Tibial nerve (tissue), 4 donors: ENCODE data around the gene PDZD2. TPM values are rescaled to one million over a fixed set of nuclear protein-coding genes. Genes with fewer than 3 reads are reported as not detected.

Experiments
- DNase-seq, 2 donors: peaks; one replicate each; pipeline ENCODE4 v3.0.0-alpha.2; 2019; ENCODE audit warnings: low spot score in 2 of 2
- H3K27ac ChIP-seq, 4 donors: fragments of 200-600 bp; sonication (generic) in 3 of 4; one replicate each; pipeline ENCODE4 v1.5.1; 2017 to 2019; ENCODE audit warnings: mild to moderate bottlenecking in 1 of 4
- H3K27me3 ChIP-seq, 2 donors: fragments of 200-600 bp; sonication (generic) in 1 of 2; one replicate each; pipeline versions ENCODE4 v1.5.1 to v1.6.0; 2017 to 2019
- H3K36me3 ChIP-seq, 3 donors: fragments of 200-600 bp; sonication (generic); one replicate each; pipeline ENCODE4 v1.5.1; 2018 to 2019
- H3K4me1 ChIP-seq, 4 donors: fragments of 200-600 bp; sonication (generic) in 3 of 4; one replicate each; pipeline ENCODE4 v1.5.1; 2017 to 2019
- H3K4me3 ChIP-seq, 4 donors: fragments of 200-600 bp; sonication (generic) in 3 of 4; one replicate each; pipeline ENCODE4 v1.5.1; 2017 to 2019; ENCODE audit warnings: mild to moderate bottlenecking in 1 of 4, moderate library complexity in 1 of 4
- H3K9me3 ChIP-seq, 4 donors: fragments of 200-600 bp; sonication (generic) in 3 of 4; one replicate each; pipeline ENCODE4 v1.5.1; 2017 to 2019
- CTCF ChIP-seq, 5 experiments: fragments of 200-600 bp in 3 of 5; fragments of 450-650 bp in 2 of 5; sonication (generic) in 3 of 5; IDR thresholded peaks; one replicate each; pipeline ENCODE4 v1.5.1; 2016 to 2019; ENCODE audit warnings: antibody characterized with exemption in 5 of 5, mild to moderate bottlenecking in 3 of 5, moderate library complexity in 2 of 5
- EP300 ChIP-seq, 2 donors: sonication (generic); formaldehyde crosslinking; IDR thresholded peaks; one replicate each; pipeline ENCODE4 v1.6.1; 2017; ENCODE audit warnings: antibody characterized with exemption in 2 of 2, mild to moderate bottlenecking in 1 of 2
- POLR2A ChIP-seq, 2 donors: fragments of 450-650 bp; IDR thresholded peaks; one replicate each; pipeline ENCODE4 v1.6.1; 2017; ENCODE audit warnings: antibody characterized with exemption in 2 of 2, mild to moderate bottlenecking in 2 of 2, moderate library complexity in 2 of 2
- whole genome bisulfite sequencing, 2 donors: methylation state at CpG; one replicate each; pipeline ENCODE4 v1.1.5; 2018; 5-methylcytosine and 5-hydroxymethylcytosine counted together
- total RNA-seq, 4 donors: library from RNA; depleted of rRNA; stranded (reverse); fragments of >200 nt; gene quantifications; one replicate each; pipeline ENCODE4 v1.1.0, GENCODE V29; 2016

The PDZD2 gene
- total RNA-seq, 4 donors from 2014 or later, result 102 to 153 (median 117) TPM

- Histone ChIP-seq H3K27ac (no peak overlapping the region), H3K27me3 (no peaks in the 10 kb centered on the region), H3K4me3 (no peak overlapping the region), H3K9me3 (no peaks in the 10 kb centered on the region), H3K36me3 (no peaks in the 10 kb centered on the region), H3K4me1 (no peaks in the 10 kb centered on the region)
- TF ChIP-seq EP300 (IDR thresholded peaks at IDR 0.05) (no peak), POLR2A (IDR thresholded peaks at IDR 0.05) (no peak), CTCF (IDR thresholded peaks at IDR 0.05) (no peak)
- 72 to 76% methylated on average over 9 of the region's 9 CpGs for WGBS, 2 donors
- DNase-seq, result no peak
Measured at GRCh38 chr5:31671339-31671741, 32.4 kb downstream of the PDZD2 start.

DNA sequence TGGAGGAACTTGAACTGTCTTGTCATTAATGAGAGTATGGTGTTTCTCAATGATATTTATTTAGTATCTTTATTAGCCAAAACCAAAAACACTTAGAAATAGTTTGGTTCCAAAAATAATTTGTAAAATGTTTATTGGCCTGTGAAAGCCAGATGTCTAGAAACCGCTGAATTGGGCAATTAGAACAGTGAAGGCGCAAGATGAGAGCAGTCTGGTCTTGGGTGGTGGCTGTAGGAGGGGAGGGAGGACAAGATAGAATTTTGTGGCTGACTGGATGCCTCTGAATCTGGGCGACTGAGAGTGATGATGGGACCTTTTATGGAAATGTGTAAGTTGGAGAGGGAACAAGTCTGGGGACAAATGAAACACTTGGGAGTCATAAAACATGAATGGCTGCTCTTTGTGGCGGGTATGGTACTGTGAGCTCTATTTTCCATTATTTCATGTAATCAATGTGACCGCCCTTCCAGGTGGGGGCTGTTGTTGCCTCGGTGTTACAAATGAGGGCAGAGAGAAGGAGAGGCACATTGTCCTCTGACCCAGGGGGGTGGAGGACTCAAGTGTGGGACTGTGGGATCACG, 35.5 kb downstream of the PDZD2 start:
- H3K27me3 ChIP-seq, result no peaks in the 10 kb centered on the region
- no peaks in the 10 kb centered on the region for H3K9me3 ChIP-seq
- H3K4me1 ChIP-seq, result no peaks in the 10 kb centered on the region
- no peak for TF ChIP-seq EP300 (IDR thresholded peaks at IDR 0.05)
- no peak for TF ChIP-seq CTCF (IDR thresholded peaks at IDR 0.05)
- no peak for TF ChIP-seq POLR2A (IDR thresholded peaks at IDR 0.05)
- H3K27ac ChIP-seq, result no peak overlapping the region
- no peak for DNase-seq
- 74 to 83% methylated on average over 7 of the region's 7 CpGs for WGBS, 2 donors
- H3K36me3 ChIP-seq, result no peaks in the 10 kb centered on the region
- no peak overlapping the region for H3K4me3 ChIP-seq

- H3K4me1 ChIP-seq, result no peaks in the 10 kb centered on the region
- H3K27me3 ChIP-seq, result no peaks in the 10 kb centered on the region
- H3K36me3 ChIP-seq, result no peaks in the 10 kb centered on the region
- H3K9me3 ChIP-seq, result no peaks in the 10 kb centered on the region
- H3K4me3 ChIP-seq, result no peak overlapping the region
- WGBS, 2 donors, result 88 to 93% methylated on average over 6 of the region's 6 CpGs
- no peak for TF ChIP-seq CTCF (IDR thresholded peaks at IDR 0.05)
- TF ChIP-seq EP300 (IDR thresholded peaks at IDR 0.05), result no peak
- no peak for TF ChIP-seq POLR2A (IDR thresholded peaks at IDR 0.05)
- DNase-seq, result no peak
- no peak overlapping the region for H3K27ac ChIP-seq
Measured at GRCh38 chr5:31675472-31675871, 36.5 kb downstream of the PDZD2 start.

GRCh38 chr5:31678180-31678579, 39.2 kb downstream of the PDZD2 start:
- H3K4me3 ChIP-seq, result no peak overlapping the region
- 52 to 62% methylated on average over 6 of the region's 6 CpGs for WGBS, 2 donors
- H3K4me1 ChIP-seq, result no peaks in the 10 kb centered on the region
- H3K9me3 ChIP-seq, result no peaks in the 10 kb centered on the region
- H3K36me3 ChIP-seq, result no peaks in the 10 kb centered on the region
- DNase-seq, result no peak
- H3K27ac ChIP-seq, result no peak overlapping the region
- H3K27me3 ChIP-seq, result no peaks in the 10 kb centered on the region
- TF ChIP-seq CTCF (IDR thresholded peaks at IDR 0.05), result no peak
- TF ChIP-seq EP300 (IDR thresholded peaks at IDR 0.05), result no peak

DNA sequence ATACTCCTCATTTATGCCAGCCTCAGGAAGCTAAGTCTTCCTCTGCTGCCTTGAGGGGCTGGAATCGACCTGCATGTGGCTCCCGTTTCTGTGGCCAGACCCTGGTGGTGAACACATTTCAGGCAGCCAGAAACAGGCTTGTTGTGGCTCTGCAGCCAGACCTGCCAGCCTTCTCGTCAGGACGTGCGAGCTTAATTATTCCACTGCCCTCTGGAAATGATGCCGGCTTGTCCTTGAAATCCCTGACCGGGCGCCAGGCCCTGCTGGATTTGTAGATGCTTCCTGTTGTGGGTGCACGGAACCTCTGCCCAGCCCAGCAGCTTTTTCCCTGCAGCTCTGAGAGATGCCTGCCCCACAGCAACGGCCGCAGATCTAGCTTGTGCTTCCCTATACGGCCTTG, 41.6 kb downstream of the PDZD2 start:
- H3K4me3 ChIP-seq, result no peak overlapping the region
- 81 to 83% methylated on average over 12 of the region's 12 CpGs for WGBS, 2 donors

More for the DNA sequence above, 41.6 kb downstream of the PDZD2 start:
- H3K27ac ChIP-seq, result no peak overlapping the region
- H3K4me1 ChIP-seq, result no peaks in the 10 kb centered on the region
- TF ChIP-seq POLR2A (IDR thresholded peaks at IDR 0.05), result no peak
- TF ChIP-seq EP300 (IDR thresholded peaks at IDR 0.05), result no peak
- no peak for TF ChIP-seq CTCF (IDR thresholded peaks at IDR 0.05)
- DNase-seq, result no peak
- no peaks in the 10 kb centered on the region for H3K9me3 ChIP-seq
- no peaks in the 10 kb centered on the region for H3K36me3 ChIP-seq
- no peaks in the 10 kb centered on the region for H3K27me3 ChIP-seq
